Panc1 (cell line): Measurements from ENCODE around the gene OGFOD2. TPM values are rescaled to one million over a fixed set of nuclear protein-coding genes. Genes with fewer than 3 reads are reported as not detected.

Experiments used
- ATAC-seq: fragments of 200-7000 bp; cut with Tn5 transposase; 2 replicates; pipeline ENCODE4 v1.9.1; 2020; ENCODE audit warnings: mild to moderate bottlenecking, moderate library complexity
- BruUV-seq: library from RNA; stranded (reverse); fragments of 400-500 nt; replicated peaks from 2 replicates; lab custom pipeline; 2021; lab: Mats Ljungman, UMichigan
- CTCF ChIA-PET: fragments of 300-600 bp; sonication (Branson Sonifier 250); formaldehyde crosslinking; loops from one replicate; lab custom pipeline; 2022; ENCODE audit warnings: antibody characterized with exemption; lab: Charles Lee
- POLR2A ChIA-PET: fragments of 300-600 bp; sonication (Branson Sonifier 250); formaldehyde crosslinking; loops from one replicate; lab custom pipeline; 2022; ENCODE audit warnings: antibody characterized with exemption; lab: Charles Lee
- DNase-seq: peaks from one replicate; pipeline ENCODE4 v3.0.0-alpha.2; 2010; ENCODE audit warnings: low read depth, low spot score
- H3K27ac ChIP-seq: 2 replicates; pipeline ENCODE4 v1.5.1; 2011; ENCODE audit warnings: mild to moderate bottlenecking, low read length, inconsistent platforms
- H3K27me3 ChIP-seq: fragments of 200-500 bp; sonication (Bioruptor generic); 2 replicates; pipeline ENCODE4 v1.6.0; 2014; ENCODE audit warnings: low read length, inconsistent platforms; ENCODE audit not compliant: control insufficient read depth, insufficient read depth
- H3K36me3 ChIP-seq: fragments of 200-500 bp; sonication (Bioruptor generic); 2 replicates; pipeline ENCODE4 v1.5.1; 2014; ENCODE audit warnings: inconsistent platforms, mild to moderate bottlenecking, low read length, moderate library complexity; ENCODE audit not compliant: control insufficient read depth, insufficient read depth
- H3K4me1 ChIP-seq: 2 replicates; pipeline ENCODE4 v1.5.1; 2011; ENCODE audit warnings: inconsistent platforms, mild to moderate bottlenecking, low read length, moderate library complexity; ENCODE audit not compliant: control insufficient read depth, insufficient read depth
- H3K4me3 ChIP-seq, 2 experiments: 2 replicates each; pipeline ENCODE4 v1.5.1; 2011 to 2012; ENCODE audit warnings: low read depth in 2 of 2, low read length in 2 of 2, mild to moderate bottlenecking in 2 of 2, inconsistent platforms in 1 of 2, moderate library complexity in 1 of 2
- H3K9me3 ChIP-seq: fragments of 200-500 bp; sonication (Bioruptor generic); 2 replicates; pipeline ENCODE4 v1.5.1; 2014; ENCODE audit warnings: low read depth, mild to moderate bottlenecking, inconsistent platforms, low read length, moderate library complexity; ENCODE audit not compliant: control insufficient read depth, insufficient read depth
- CTCF ChIP-seq: fragments of 450-650 bp; IDR thresholded peaks from 2 replicates; pipeline ENCODE4 v1.5.1; 2017; ENCODE audit warnings: mild to moderate bottlenecking
- POLR2AphosphoS5 ChIP-seq: IDR thresholded peaks from 2 replicates; pipeline ENCODE4 v1.6.1; 2012; ENCODE audit warnings: mild to moderate bottlenecking, low read depth, low read length, moderate library complexity
- SIN3A ChIP-seq: IDR thresholded peaks from 2 replicates; pipeline ENCODE4 v1.6.1; 2012; ENCODE audit warnings: low read depth, mild to moderate bottlenecking, low read length, moderate library complexity, borderline replicate concordance; ENCODE audit not compliant: insufficient read depth
- TCF7L2 ChIP-seq: IDR thresholded peaks from 2 replicates; pipeline ENCODE4 v1.6.1; 2011; ENCODE audit warnings: mild to moderate bottlenecking, low read depth, low read length, inconsistent platforms
- in situ Hi-C: cut with HindIII; loops from 2 replicates; pipeline ENCODE4 v1.10.0; 2016; ENCODE audit warnings: low sequenced_read_pairs, low pct_unique_long_range_greater_than_20kb
- intact Hi-C: fragments of 100-400 bp; cut with micrococcal nuclease; formaldehyde crosslinking; loops from one replicate; pipeline ENCODE4 v1.10.0; 2022; ENCODE audit not compliant: unreplicated experiment
- total RNA-seq: library from RNA; stranded (reverse); gene quantifications from one replicate; pipeline ENCODE4 v1.2.1, GENCODE V29; 2021; ENCODE audit not compliant: unreplicated experiment
- TF ChIP-seq, protein P1 (sequence below), 2 experiments: IDR thresholded peaks; 2 replicates each; pipeline ENCODE4 v1.6.1; 2011 to 2012; ENCODE audit warnings: low read depth in 2 of 2, control low read depth in 1 of 2, low read length in 1 of 2, mild to moderate bottlenecking in 1 of 2, moderate library complexity in 1 of 2; ENCODE audit not compliant: insufficient read depth in 1 of 2

Gene OGFOD2
- total RNA-seq, 1 experiment from 2014 or later = 32.0 TPM

- H3K4me1 ChIP-seq = no peaks in the 10 kb centered on the region
- intact Hi-C loops = no loop called here
- no TSS peak for BruUV-seq
- H3K27me3 ChIP-seq = no peaks in the 10 kb centered on the region
- TF ChIP-seq, protein P1, sequence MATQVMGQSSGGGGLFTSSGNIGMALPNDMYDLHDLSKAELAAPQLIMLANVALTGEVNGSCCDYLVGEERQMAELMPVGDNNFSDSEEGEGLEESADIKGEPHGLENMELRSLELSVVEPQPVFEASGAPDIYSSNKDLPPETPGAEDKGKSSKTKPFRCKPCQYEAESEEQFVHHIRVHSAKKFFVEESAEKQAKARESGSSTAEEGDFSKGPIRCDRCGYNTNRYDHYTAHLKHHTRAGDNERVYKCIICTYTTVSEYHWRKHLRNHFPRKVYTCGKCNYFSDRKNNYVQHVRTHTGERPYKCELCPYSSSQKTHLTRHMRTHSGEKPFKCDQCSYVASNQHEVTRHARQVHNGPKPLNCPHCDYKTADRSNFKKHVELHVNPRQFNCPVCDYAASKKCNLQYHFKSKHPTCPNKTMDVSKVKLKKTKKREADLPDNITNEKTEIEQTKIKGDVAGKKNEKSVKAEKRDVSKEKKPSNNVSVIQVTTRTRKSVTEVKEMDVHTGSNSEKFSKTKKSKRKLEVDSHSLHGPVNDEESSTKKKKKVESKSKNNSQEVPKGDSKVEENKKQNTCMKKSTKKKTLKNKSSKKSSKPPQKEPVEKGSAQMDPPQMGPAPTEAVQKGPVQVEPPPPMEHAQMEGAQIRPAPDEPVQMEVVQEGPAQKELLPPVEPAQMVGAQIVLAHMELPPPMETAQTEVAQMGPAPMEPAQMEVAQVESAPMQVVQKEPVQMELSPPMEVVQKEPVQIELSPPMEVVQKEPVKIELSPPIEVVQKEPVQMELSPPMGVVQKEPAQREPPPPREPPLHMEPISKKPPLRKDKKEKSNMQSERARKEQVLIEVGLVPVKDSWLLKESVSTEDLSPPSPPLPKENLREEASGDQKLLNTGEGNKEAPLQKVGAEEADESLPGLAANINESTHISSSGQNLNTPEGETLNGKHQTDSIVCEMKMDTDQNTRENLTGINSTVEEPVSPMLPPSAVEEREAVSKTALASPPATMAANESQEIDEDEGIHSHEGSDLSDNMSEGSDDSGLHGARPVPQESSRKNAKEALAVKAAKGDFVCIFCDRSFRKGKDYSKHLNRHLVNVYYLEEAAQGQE (IDR thresholded peaks at IDR 0.05; ENCODE audit: insufficient read depth in 1 of 2, low read depth in 2 of 2, low read length in 1 of 2) = no peak
- TF ChIP-seq TCF7L2 (no peak), POLR2AphosphoS5 (no peak), SIN3A (no peak), CTCF (no peak)
- POLR2A ChIA-PET = no interaction called here
- in situ Hi-C loops = no loop called here
- no peak overlapping the region for H3K27ac ChIP-seq
- CTCF ChIA-PET = no interaction called here
- ATAC-seq (no peak), DNase-seq (no peak)
- no peak overlapping the region for H3K4me3 ChIP-seq
- no peaks in the 10 kb centered on the region for H3K36me3 ChIP-seq
- no peaks in the 10 kb centered on the region for H3K9me3 ChIP-seq
Measured at GRCh38 chr12:122996188-122996601, 21.2 kb downstream of the OGFOD2 start.

- Histone ChIP-seq H3K4me3 (no peak overlapping the region), H3K27me3 (no peaks in the 10 kb centered on the region), H3K9me3 (no peaks in the 10 kb centered on the region), H3K4me1 (no peaks in the 10 kb centered on the region), H3K27ac (no peak overlapping the region), H3K36me3 (no peaks in the 10 kb centered on the region)
- ChIA-PET CTCF (no interaction called here), POLR2A (no interaction called here)
- intact Hi-C loops = no loop called here
- in situ Hi-C loops = no loop called here
- no TSS peak for BruUV-seq
- ATAC-seq (no peak), DNase-seq (no peak)
- no peak for TF ChIP-seq POLR2AphosphoS5
- no peak for TF ChIP-seq CTCF
- TF ChIP-seq TCF7L2 = no peak
- TF ChIP-seq SIN3A = no peak
- TF ChIP-seq, protein P1 (IDR thresholded peaks at IDR 0.05; ENCODE audit: insufficient read depth in 1 of 2, low read depth in 2 of 2, low read length in 1 of 2) = no peak
Measured at GRCh38 chr12:122996621-122997342, 21.7 kb downstream of the OGFOD2 start.
